GM19023 (cell line): ENCODE results near the gene HNRNPF.
A peak's percentile ranks its signal among the peaks of the same experiment; 100 is the strongest.
"Not testable (repeated sequence)": the region's sequence is repeated elsewhere in the genome, so short reads cannot be mapped to it uniquely, and the experiment has no call there.

Source experiments
- ATAC-seq: cut with Tn5 transposase; IDR thresholded peaks from one replicate; pipeline ENCODE4 v1.9.1; 2021; ENCODE audit warnings: mild to moderate bottlenecking, moderate library complexity; ENCODE audit not compliant: unreplicated experiment

HNRNPF gene

GRCh38 chr10:43421944-43422343, 13.0 kb upstream of the HNRNPF start:
- ATAC-seq, result not testable (repeated sequence)

GRCh38 chr10:43421519-43421918, 12.5 kb upstream of the HNRNPF start:
- no peak for ATAC-seq

- ATAC-seq, result no peak
Observed at GRCh38 chr10:43421201-43421507, 12.2 kb upstream of the HNRNPF start.

GRCh38 chr10:43420369-43421200, 11.6 kb upstream of the HNRNPF start:
- ATAC-seq, result peak; percentile 87

- ATAC-seq, result no peak
Observed at GRCh38 chr10:43419997-43420368, 11.0 kb upstream of the HNRNPF start.

GRCh38 chr10:43417950-43418768, 9.2 kb upstream of the HNRNPF start:
- ATAC-seq, result no peak

- ATAC-seq, result no peak
Observed at GRCh38 chr10:43415544-43415943, 6.6 kb upstream of the HNRNPF start.

- no peak for ATAC-seq
Observed at GRCh38 chr10:43411536-43411935, 2.5 kb upstream of the HNRNPF start.

- no peak for ATAC-seq
Observed at GRCh38 chr10:43410345-43410744, 1.4 kb upstream of the HNRNPF start.

- peak; percentile 0 for ATAC-seq
Observed at GRCh38 chr10:43409385-43410109, 561 bp upstream of the HNRNPF start.

- ATAC-seq, result no peak
Observed at GRCh38 chr10:43408331-43408709, 666 bp downstream of the HNRNPF start.

- peak; percentile 46 for ATAC-seq
Observed at GRCh38 chr10:43407576-43408330, 1.2 kb downstream of the HNRNPF start.

GRCh38 chr10:43407148-43407575, 1.8 kb downstream of the HNRNPF start:
- ATAC-seq, result peak; percentile 19

GRCh38 chr10:43404704-43405084, 4.3 kb downstream of the HNRNPF start:
- ATAC-seq, result no peak

GRCh38 chr10:43403911-43404703, 4.9 kb downstream of the HNRNPF start:
- ATAC-seq, result no peak

- ATAC-seq, result no peak
Observed at GRCh38 chr10:43402880-43403452, 6.0 kb downstream of the HNRNPF start.

GRCh38 chr10:43402176-43402575, 6.8 kb downstream of the HNRNPF start:
- no peak for ATAC-seq

GRCh38 chr10:43401627-43402026, 7.4 kb downstream of the HNRNPF start:
- ATAC-seq, result no peak
